K562 (cell line): ENCODE data around the gene AGK. TPM values are rescaled to one million over a fixed set of nuclear protein-coding genes. Genes with fewer than 3 reads are reported as not detected.
A peak's percentile ranks its signal among the peaks of the same experiment; 100 is the strongest.

ENCODE experiments used
- CEBPZ ChIP-seq: fragments of 150-350 bp; IDR thresholded peaks from 2 replicates; pipeline ENCODE4 v1.6.1; 2014; ENCODE audit warnings: low read depth, mild to moderate bottlenecking, low read length, borderline replicate concordance
- CTCFL ChIP-seq: IDR thresholded peaks from 2 replicates; pipeline ENCODE4 v1.6.1; 2011; ENCODE audit warnings: borderline replicate concordance, low read depth, mild to moderate bottlenecking, moderate library complexity, low read length; ENCODE audit not compliant: insufficient read depth, poor library complexity, severe bottlenecking
- PATZ1 ChIP-seq: fragments of 250-450 bp; sonication (Bioruptor Pico); IDR thresholded peaks from 2 replicates; pipeline ENCODE4 v1.5.0; 2020; ENCODE audit warnings: mild to moderate bottlenecking, borderline replicate concordance
- RAD21 ChIP-seq, 2 experiments: fragments of 250-450 bp in 1 of 2; fragments of 450-650 bp in 1 of 2; sonication (Bioruptor Pico) in 1 of 2; formaldehyde crosslinking in 1 of 2; IDR thresholded peaks in 1 of 2; conservative IDR thresholded peaks in 1 of 2; 2 replicates each; pipeline versions ENCODE4 v1.4.0 to v1.8.0; 2020 to 2022; ENCODE audit warnings: mild to moderate bottlenecking in 2 of 2, moderate library complexity in 1 of 2
- RBM15 ChIP-seq: fragments of 200-400 bp; formaldehyde crosslinking; IDR thresholded peaks from 2 replicates; pipeline ENCODE4 v1.6.1; 2018; ENCODE audit warnings: mild to moderate bottlenecking, low read length, moderate library complexity; ENCODE audit not compliant: insufficient read depth
- SMARCC2 ChIP-seq: fragments of 450-650 bp; IDR thresholded peaks from 2 replicates; pipeline ENCODE4 v1.6.1; 2017; ENCODE audit warnings: antibody characterized with exemption, moderate library complexity, mild to moderate bottlenecking, low read depth
- ZBTB40 ChIP-seq, 2 experiments: fragments of 450-650 bp in 1 of 2; sonication (generic) in 1 of 2; formaldehyde crosslinking in 1 of 2; IDR thresholded peaks; 2 replicates each; pipeline versions ENCODE4 v1.7.1 to v1.9.0; 2016 to 2022; ENCODE audit warnings: inconsistent platforms in 1 of 2, mild to moderate bottlenecking in 1 of 2, missing genetic modification reagents in 1 of 2
- ZBTB8A ChIP-seq: fragments of 450-650 bp; IDR thresholded peaks from 2 replicates; pipeline ENCODE4 v1.6.1; 2018; ENCODE audit warnings: mild to moderate bottlenecking, moderate library complexity; ENCODE audit not compliant: partially characterized antibody
- ZNF431 ChIP-seq: sonication (generic); formaldehyde crosslinking; IDR thresholded peaks from 2 replicates; pipeline ENCODE4 v1.8.0; 2022; ENCODE audit warnings: mild to moderate bottlenecking, missing genetic modification reagents
- polyA plus RNA-seq, 8 experiments: library from polyadenylated mRNA; depleted of rRNA in 4 of 8; stranded (reverse) in 5 of 8; unstranded in 3 of 8; fragments of >200 nt; fragmentation: Nextera tagmentation in 2 of 8; fragmentation: Illumina TruSeq in 1 of 8; extraction: Ambion mirVana in 2 of 8; extraction: Trizol in 1 of 8; gene quantifications; 2 replicates each; pipeline versions ENCODE4 v1.2.1 to v1.2.3, GENCODE V29; 2011 to 2014; ENCODE audit warnings: inconsistent platforms in 1 of 8, missing spikeins in 1 of 8
- total RNA-seq, 7 experiments: library from RNA; depleted of rRNA in 6 of 7; stranded (reverse); fragments of >200 nt in 6 of 7; fragmentation: Illumina TruSeq in 2 of 7; extraction: Trizol in 2 of 7; gene quantifications; 2 replicates each; pipeline versions ENCODE4 v1.2.1 to v1.2.3, GENCODE V29; 2011 to 2021; ENCODE audit warnings: low replicate concordance in 1 of 7

The AGK gene
- total and polyA plus RNA-seq, 9 of the 15 experiments (the other 6 are each of a cell fraction or from before 2014, with no cell fraction given): 50.7 to 128 (median 71.8) TPM

- no peak for TF ChIP-seq CEBPZ
- TF ChIP-seq CTCFL: peak; percentile 54
- no peak for TF ChIP-seq PATZ1 (CRISPR knock-in tag)
- no peak for TF ChIP-seq ZBTB40 (IDR thresholded peaks at IDR 0.05)
- no peak for TF ChIP-seq ZBTB40 (CRISPR knock-in tag; IDR thresholded peaks at IDR 0.05)
- no peak for TF ChIP-seq SMARCC2
- no peak for TF ChIP-seq RBM15
- no peak for TF ChIP-seq ZBTB8A
- no peak for TF ChIP-seq ZNF431
- peak; percentile 55 to 78 for TF ChIP-seq RAD21 (CRISPR knock-in tag; conservative IDR thresholded peaks at IDR 0.05 in 1 of 2, IDR thresholded peaks at IDR 0.05 in 1 of 2)
Measured at GRCh38 chr7:141654551-141654950, 103.3 kb downstream of the AGK start (continued).
